HEK293 (cell line): Measurements from ENCODE around the gene CFAP73.

Experiments used
- CTCF ChIA-PET: fragments of 350-600 bp; formaldehyde crosslinking; extraction: SDS; loops from one replicate; lab custom pipeline; 2021; ENCODE audit warnings: antibody characterized with exemption; lab: Yijun Ruan, JAX
- POLR2A ChIA-PET: fragments of 300-600 bp; formaldehyde crosslinking; extraction: SDS; loops from one replicate; lab custom pipeline; 2020; ENCODE audit warnings: antibody characterized with exemption, inconsistent platforms; lab: Yijun Ruan, JAX
- H3K27ac ChIP-seq: fragments of 200-500 bp; sonication (Bioruptor generic); 2 replicates; pipeline ENCODE4 v1.5.1; 2014; ENCODE audit warnings: low read depth, low read length, control low read depth, inconsistent platforms; ENCODE audit errors: extremely low read depth
- H3K36me3 ChIP-seq, 2 experiments: fragments of 200-500 bp in 1 of 2; sonication (Bioruptor generic) in 1 of 2; 1 replicate in 1 of 2; 2 replicates in 1 of 2; pipeline ENCODE4 v1.5.1; 2014 to 2017; ENCODE audit warnings: inconsistent platforms in 2 of 2, low read length in 2 of 2; ENCODE audit not compliant: control insufficient read depth in 2 of 2, insufficient read depth in 1 of 2
- H3K4me1 ChIP-seq: fragments of 200-500 bp; sonication (Bioruptor generic); 2 replicates; pipeline ENCODE4 v1.5.1; 2014; ENCODE audit warnings: mild to moderate bottlenecking, low read length, inconsistent platforms; ENCODE audit not compliant: control insufficient read depth, insufficient read depth
- H3K4me3 ChIP-seq: 2 replicates; pipeline ENCODE4 v1.5.1; 2011; ENCODE audit warnings: low read depth, mild to moderate bottlenecking, control low read depth, low read length, moderate library complexity
- H3K9me3 ChIP-seq: fragments of 200-500 bp; sonication (Bioruptor generic); 2 replicates; pipeline ENCODE4 v1.5.1; 2014; ENCODE audit warnings: low read depth, low read length, inconsistent platforms; ENCODE audit not compliant: control insufficient read depth, insufficient read depth
- KLF10 ChIP-seq: fragments of 450-650 bp; IDR thresholded peaks from 2 replicates; pipeline ENCODE4 v1.5.1; 2018; ENCODE audit warnings: missing biosample characterization, mild to moderate bottlenecking, missing genetic modification characterization
- KLF9 ChIP-seq: fragments of 450-650 bp; formaldehyde crosslinking; IDR thresholded peaks from 2 replicates; pipeline ENCODE4 v1.5.1; 2016; ENCODE audit warnings: missing biosample characterization, missing genetic modification characterization, low read depth
- MZF1 ChIP-seq: fragments of 450-650 bp; formaldehyde crosslinking; IDR thresholded peaks from 2 replicates; pipeline ENCODE4 v1.5.1; 2017; ENCODE audit warnings: missing biosample characterization, missing genetic modification characterization, borderline replicate concordance
- OSR2 ChIP-seq: fragments of 450-650 bp; formaldehyde crosslinking; IDR thresholded peaks from 2 replicates; pipeline ENCODE4 v1.5.1; 2016; ENCODE audit warnings: missing biosample characterization, missing genetic modification characterization
- SP2 ChIP-seq: fragments of 450-650 bp; formaldehyde crosslinking; IDR thresholded peaks from 2 replicates; pipeline ENCODE4 v1.5.1; 2016; ENCODE audit warnings: missing biosample characterization, missing genetic modification characterization
- SP3 ChIP-seq: fragments of 450-650 bp; formaldehyde crosslinking; IDR thresholded peaks from 2 replicates; pipeline ENCODE4 v1.5.1; 2016; ENCODE audit warnings: missing biosample characterization, missing genetic modification characterization
- ZBTB20 ChIP-seq: fragments of 450-650 bp; formaldehyde crosslinking; IDR thresholded peaks from 2 replicates; pipeline ENCODE4 v1.5.1; 2016; ENCODE audit warnings: missing biosample characterization, missing genetic modification characterization
- ZBTB6 ChIP-seq: fragments of 450-650 bp; formaldehyde crosslinking; IDR thresholded peaks from 2 replicates; pipeline ENCODE4 v1.5.1; 2017; ENCODE audit warnings: missing biosample characterization, missing genetic modification characterization
- ZFP69B ChIP-seq: fragments of 450-650 bp; formaldehyde crosslinking; IDR thresholded peaks from 2 replicates; pipeline ENCODE4 v1.5.1; 2016; ENCODE audit warnings: missing biosample characterization, missing genetic modification characterization
- ZIC2 ChIP-seq: fragments of 450-650 bp; formaldehyde crosslinking; IDR thresholded peaks from 2 replicates; pipeline ENCODE4 v1.5.1; 2016; ENCODE audit warnings: missing biosample characterization, missing genetic modification characterization
- ZNF239 ChIP-seq: fragments of 450-650 bp; formaldehyde crosslinking; IDR thresholded peaks from 2 replicates; pipeline ENCODE4 v1.5.1; 2016; ENCODE audit warnings: missing biosample characterization, missing genetic modification characterization
- ZNF600 ChIP-seq: fragments of 450-650 bp; formaldehyde crosslinking; IDR thresholded peaks from 2 replicates; pipeline ENCODE4 v1.5.1; 2016; ENCODE audit warnings: missing biosample characterization, missing genetic modification characterization
- ZNF677 ChIP-seq: fragments of 450-650 bp; IDR thresholded peaks from 2 replicates; pipeline ENCODE4 v1.5.0; 2018; ENCODE audit warnings: missing biosample characterization, mild to moderate bottlenecking, missing genetic modification characterization, moderate library complexity
- ZNF692 ChIP-seq: fragments of 450-650 bp; formaldehyde crosslinking; IDR thresholded peaks from 2 replicates; pipeline ENCODE4 v1.5.1; 2016; ENCODE audit warnings: missing biosample characterization, missing genetic modification characterization
- ZNF707 ChIP-seq: fragments of 450-650 bp; formaldehyde crosslinking; IDR thresholded peaks from 2 replicates; pipeline ENCODE4 v1.5.1; 2016; ENCODE audit warnings: missing biosample characterization, missing genetic modification characterization
- ZNF792 ChIP-seq: fragments of 450-650 bp; formaldehyde crosslinking; IDR thresholded peaks from 2 replicates; pipeline ENCODE4 v1.5.1; 2016; ENCODE audit warnings: missing biosample characterization, missing genetic modification characterization
- ZNF843 ChIP-seq: fragments of 450-650 bp; formaldehyde crosslinking; IDR thresholded peaks from 2 replicates; pipeline ENCODE4 v1.5.1; 2016; ENCODE audit warnings: missing biosample characterization, missing genetic modification characterization
- ZSCAN30 ChIP-seq: fragments of 450-650 bp; IDR thresholded peaks from 2 replicates; pipeline ENCODE4 v1.5.1; 2018; ENCODE audit warnings: missing biosample characterization, mild to moderate bottlenecking, missing genetic modification characterization, moderate library complexity

Gene CFAP73

GRCh38 chr12:113161415-113162016, 12.0 kb downstream of the CFAP73 start:
- ChIA-PET CTCF (interaction anchor here (0.6 to 1.6 kb wide), 7 partner anchors 8 to 222 kb away, joined by 3 to 13 read pairs (median 5); partner anchors contain the start of gene CFAP73), POLR2A (interaction anchor here (0.6 to 1.9 kb wide), 6 partner anchors 9 to 1238 kb away, joined by 3 to 17 read pairs (median 4); partner anchors contain the start of genes DDX54, RITA1 and TPCN1)
- TF ChIP-seq ZNF843 (tag by site-specific recombination): no peak
- TF ChIP-seq MZF1: peak; percentile 19; the same call in 1 of the 2 replicates
- TF ChIP-seq ZNF677 (tag by site-specific recombination): no peak
- no peak for TF ChIP-seq ZBTB20 (tag by site-specific recombination)
- 0 out of 2 replicates have a peak, but pooled peaks have one; percentile 25 for TF ChIP-seq ZNF692
- peak; percentile 56; the same call in 1 of the 2 replicates for TF ChIP-seq ZFP69B (tag by site-specific recombination)
- TF ChIP-seq OSR2 (tag by site-specific recombination): 0 out of 2 replicates have a peak, but pooled peaks have one; percentile 26
- peak; percentile 49; the same call in 1 of the 2 replicates for TF ChIP-seq KLF9
- TF ChIP-seq SP3 (tag by site-specific recombination): 0 out of 2 replicates have a peak, but pooled peaks have one; percentile 17
- TF ChIP-seq SP2: peak; percentile 52
- TF ChIP-seq ZNF707 (tag by site-specific recombination): no peak
- Histone ChIP-seq H3K9me3 (no peaks in the 10 kb centered on the region), H3K4me1 (no peaks in the 10 kb centered on the region; the same call in 1 of the 2 replicates), H3K4me3 (no peak overlapping the region), H3K27ac (no peak overlapping the region), H3K36me3 (peaks cover 0 to 85% of the 10 kb centered on the region in 2 experiments; a peak in 2 of 3 replicates)

- Histone ChIP-seq H3K27ac (no peak overlapping the region), H3K4me1 (no peaks in the 10 kb centered on the region; the same call in 1 of the 2 replicates), H3K4me3 (no peak overlapping the region)
- CTCF ChIA-PET: interaction anchor here (0.6 to 1.9 kb wide), 6 partner anchors 9 to 114 kb away, joined by 3 to 13 read pairs (median 6); no protein-coding TSS in a partner anchor
- no peak for TF ChIP-seq ZSCAN30 (tag by site-specific recombination)
- TF ChIP-seq ZIC2 (tag by site-specific recombination): peak; percentile 78
- TF ChIP-seq ZBTB6 (tag by site-specific recombination): peak; percentile 16; the same call in 1 of the 2 replicates
- peak; percentile 93 for TF ChIP-seq ZNF792
- TF ChIP-seq ZNF239 (tag by site-specific recombination): no peak
- TF ChIP-seq KLF10: 0 out of 2 replicates have a peak, but pooled peaks have one; percentile 10
- TF ChIP-seq ZNF600 (tag by site-specific recombination): peak; percentile 80
- TF ChIP-seq, all 188 proteins: peak for 5
- Histone ChIP-seq H3K36me3 (peaks cover 4 to 88% of the 10 kb centered on the region in 2 experiments; a peak in 2 of 3 replicates), H3K9me3 (no peaks in the 10 kb centered on the region)
- POLR2A ChIA-PET: interaction anchor here (0.6 to 1.9 kb wide), 5 partner anchors 9 to 1237 kb away, joined by 3 to 17 read pairs (median 4); partner anchors contain the start of genes DDX54 and RITA1
Observed at GRCh38 chr12:113162102-113163029, 12.8 kb downstream of the CFAP73 start.
